ENCODE results near the gene CHST10. TPM values are rescaled to one million over a fixed set of nuclear protein-coding genes. Genes with fewer than 3 reads are reported as not detected.
A peak's percentile ranks its signal among the peaks of the same experiment; 100 is the strongest.

Gene CHST10
- total RNA-seq, 1 experiment from 2014 or later = 24.4 TPM

GRCh38 chr2:100405403-100406119, 11.9 kb downstream of the CHST10 start (continued):
- TF ChIP-seq, protein P1, sequence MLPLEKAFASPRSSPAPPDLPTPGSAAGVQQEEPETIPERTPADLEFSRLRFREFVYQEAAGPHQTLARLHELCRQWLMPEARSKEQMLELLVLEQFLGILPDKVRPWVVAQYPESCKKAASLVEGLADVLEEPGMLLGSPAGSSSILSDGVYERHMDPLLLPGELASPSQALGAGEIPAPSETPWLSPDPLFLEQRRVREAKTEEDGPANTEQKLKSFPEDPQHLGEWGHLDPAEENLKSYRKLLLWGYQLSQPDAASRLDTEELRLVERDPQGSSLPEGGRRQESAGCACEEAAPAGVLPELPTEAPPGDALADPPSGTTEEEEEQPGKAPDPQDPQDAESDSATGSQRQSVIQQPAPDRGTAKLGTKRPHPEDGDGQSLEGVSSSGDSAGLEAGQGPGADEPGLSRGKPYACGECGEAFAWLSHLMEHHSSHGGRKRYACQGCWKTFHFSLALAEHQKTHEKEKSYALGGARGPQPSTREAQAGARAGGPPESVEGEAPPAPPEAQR (CRISPR knock-in tag; IDR thresholded peaks at IDR 0.05) = no peak
- TF ChIP-seq NR2C2 (CRISPR knock-in tag; IDR thresholded peaks at IDR 0.05) (no peak), NFE2L1 (CRISPR knock-in tag; IDR thresholded peaks at IDR 0.05) (no peak), KAT7 (CRISPR knock-in tag; IDR thresholded peaks at IDR 0.05; ENCODE audit: borderline replicate concordance) (no peak), ZNF423 (CRISPR knock-in tag; IDR thresholded peaks at IDR 0.05) (no peak), ZNF232 (CRISPR knock-in tag; IDR thresholded peaks at IDR 0.05) (no peak)

DNA sequence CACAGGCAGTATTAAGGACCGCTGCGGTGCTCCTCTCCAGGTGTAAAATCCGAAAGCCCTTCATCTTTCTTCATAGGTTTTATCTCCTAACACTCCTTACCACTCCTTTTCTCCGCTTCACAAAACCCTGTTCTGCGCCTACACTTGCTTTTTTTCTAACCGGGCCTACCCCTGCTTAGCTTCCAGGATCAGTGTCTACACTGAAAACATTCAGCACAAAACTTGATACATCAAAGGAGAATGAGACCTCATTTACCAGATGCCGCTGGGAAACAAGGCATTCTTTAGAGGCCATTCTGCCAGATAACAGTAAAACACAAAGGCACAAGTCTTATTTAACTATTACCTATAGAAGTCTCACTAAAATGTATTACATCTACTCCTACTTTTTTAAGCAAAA, 13.1 kb downstream of the CHST10 start:
- CTCF ChIA-PET = interaction anchor here (1.5 kb wide), 1 partner anchor 23 kb away, joined by 5 read pairs; no protein-coding TSS in a partner anchor
- no peak overlapping the region for H3K4me3 Mint-ChIP-seq
- ATAC-seq (no peak), DNase-seq (ENCODE audit: low spot score) (no peak)
- H3K27me3 Mint-ChIP-seq (ENCODE audit: low read depth) = no peaks in the 10 kb centered on the region
- H3K36me3 Mint-ChIP-seq = peaks cover 50% of the 10 kb centered on the region
- no peak for TF ChIP-seq CDX4 (CRISPR knock-in tag; IDR thresholded peaks at IDR 0.05; ENCODE audit: borderline replicate concordance)
- no peak for TF ChIP-seq ZNF232 (CRISPR knock-in tag; IDR thresholded peaks at IDR 0.05)
- TF ChIP-seq TEAD4 (CRISPR knock-in tag; IDR thresholded peaks at IDR 0.05) = no peak
- TF ChIP-seq JUN (CRISPR knock-in tag; IDR thresholded peaks at IDR 0.05) = no peak
- no peak for TF ChIP-seq ZNF671 (CRISPR knock-in tag; IDR thresholded peaks at IDR 0.05)
- TF ChIP-seq, protein P2, sequence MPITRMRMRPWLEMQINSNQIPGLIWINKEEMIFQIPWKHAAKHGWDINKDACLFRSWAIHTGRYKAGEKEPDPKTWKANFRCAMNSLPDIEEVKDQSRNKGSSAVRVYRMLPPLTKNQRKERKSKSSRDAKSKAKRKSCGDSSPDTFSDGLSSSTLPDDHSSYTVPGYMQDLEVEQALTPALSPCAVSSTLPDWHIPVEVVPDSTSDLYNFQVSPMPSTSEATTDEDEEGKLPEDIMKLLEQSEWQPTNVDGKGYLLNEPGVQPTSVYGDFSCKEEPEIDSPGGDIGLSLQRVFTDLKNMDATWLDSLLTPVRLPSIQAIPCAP (CRISPR knock-in tag; IDR thresholded peaks at IDR 0.05) = no peak
- TF ChIP-seq, protein P3, sequence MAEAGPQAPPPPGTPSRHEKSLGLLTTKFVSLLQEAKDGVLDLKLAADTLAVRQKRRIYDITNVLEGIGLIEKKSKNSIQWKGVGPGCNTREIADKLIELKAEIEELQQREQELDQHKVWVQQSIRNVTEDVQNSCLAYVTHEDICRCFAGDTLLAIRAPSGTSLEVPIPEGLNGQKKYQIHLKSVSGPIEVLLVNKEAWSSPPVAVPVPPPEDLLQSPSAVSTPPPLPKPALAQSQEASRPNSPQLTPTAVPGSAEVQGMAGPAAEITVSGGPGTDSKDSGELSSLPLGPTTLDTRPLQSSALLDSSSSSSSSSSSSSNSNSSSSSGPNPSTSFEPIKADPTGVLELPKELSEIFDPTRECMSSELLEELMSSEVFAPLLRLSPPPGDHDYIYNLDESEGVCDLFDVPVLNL (CRISPR knock-in tag; IDR thresholded peaks at IDR 0.05; ENCODE audit: borderline replicate concordance, low read depth) = no peak
- TF ChIP-seq HMGXB4 (CRISPR knock-in tag; IDR thresholded peaks at IDR 0.05) = no peak
- TF ChIP-seq ZMAT4 (CRISPR knock-in tag; IDR thresholded peaks at IDR 0.05) = no peak
- no peak for TF ChIP-seq ZNF317 (CRISPR knock-in tag; IDR thresholded peaks at IDR 0.05; ENCODE audit: borderline replicate concordance, low read depth)
- no peak for TF ChIP-seq GABPB1 (CRISPR knock-in tag; IDR thresholded peaks at IDR 0.05)
- no peak for TF ChIP-seq ZNF138 (CRISPR knock-in tag; conservative IDR thresholded peaks at IDR 0.05)
- TF ChIP-seq, protein P4, sequence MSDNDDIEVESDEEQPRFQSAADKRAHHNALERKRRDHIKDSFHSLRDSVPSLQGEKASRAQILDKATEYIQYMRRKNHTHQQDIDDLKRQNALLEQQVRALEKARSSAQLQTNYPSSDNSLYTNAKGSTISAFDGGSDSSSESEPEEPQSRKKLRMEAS (CRISPR knock-in tag; IDR thresholded peaks at IDR 0.05) = no peak
- TF ChIP-seq NFE2L1 (CRISPR knock-in tag; IDR thresholded peaks at IDR 0.05) = no peak
- no peak for TF ChIP-seq JAZF1 (CRISPR knock-in tag; IDR thresholded peaks at IDR 0.05)
- TF ChIP-seq ZNF121 (CRISPR knock-in tag; IDR thresholded peaks at IDR 0.05) = no peak
- no peak for TF ChIP-seq NFATC4 (CRISPR knock-in tag; IDR thresholded peaks at IDR 0.05)
- TF ChIP-seq, protein P5, sequence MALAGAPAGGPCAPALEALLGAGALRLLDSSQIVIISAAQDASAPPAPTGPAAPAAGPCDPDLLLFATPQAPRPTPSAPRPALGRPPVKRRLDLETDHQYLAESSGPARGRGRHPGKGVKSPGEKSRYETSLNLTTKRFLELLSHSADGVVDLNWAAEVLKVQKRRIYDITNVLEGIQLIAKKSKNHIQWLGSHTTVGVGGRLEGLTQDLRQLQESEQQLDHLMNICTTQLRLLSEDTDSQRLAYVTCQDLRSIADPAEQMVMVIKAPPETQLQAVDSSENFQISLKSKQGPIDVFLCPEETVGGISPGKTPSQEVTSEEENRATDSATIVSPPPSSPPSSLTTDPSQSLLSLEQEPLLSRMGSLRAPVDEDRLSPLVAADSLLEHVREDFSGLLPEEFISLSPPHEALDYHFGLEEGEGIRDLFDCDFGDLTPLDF (CRISPR knock-in tag; IDR thresholded peaks at IDR 0.05) = no peak
- TF ChIP-seq, protein P6, sequence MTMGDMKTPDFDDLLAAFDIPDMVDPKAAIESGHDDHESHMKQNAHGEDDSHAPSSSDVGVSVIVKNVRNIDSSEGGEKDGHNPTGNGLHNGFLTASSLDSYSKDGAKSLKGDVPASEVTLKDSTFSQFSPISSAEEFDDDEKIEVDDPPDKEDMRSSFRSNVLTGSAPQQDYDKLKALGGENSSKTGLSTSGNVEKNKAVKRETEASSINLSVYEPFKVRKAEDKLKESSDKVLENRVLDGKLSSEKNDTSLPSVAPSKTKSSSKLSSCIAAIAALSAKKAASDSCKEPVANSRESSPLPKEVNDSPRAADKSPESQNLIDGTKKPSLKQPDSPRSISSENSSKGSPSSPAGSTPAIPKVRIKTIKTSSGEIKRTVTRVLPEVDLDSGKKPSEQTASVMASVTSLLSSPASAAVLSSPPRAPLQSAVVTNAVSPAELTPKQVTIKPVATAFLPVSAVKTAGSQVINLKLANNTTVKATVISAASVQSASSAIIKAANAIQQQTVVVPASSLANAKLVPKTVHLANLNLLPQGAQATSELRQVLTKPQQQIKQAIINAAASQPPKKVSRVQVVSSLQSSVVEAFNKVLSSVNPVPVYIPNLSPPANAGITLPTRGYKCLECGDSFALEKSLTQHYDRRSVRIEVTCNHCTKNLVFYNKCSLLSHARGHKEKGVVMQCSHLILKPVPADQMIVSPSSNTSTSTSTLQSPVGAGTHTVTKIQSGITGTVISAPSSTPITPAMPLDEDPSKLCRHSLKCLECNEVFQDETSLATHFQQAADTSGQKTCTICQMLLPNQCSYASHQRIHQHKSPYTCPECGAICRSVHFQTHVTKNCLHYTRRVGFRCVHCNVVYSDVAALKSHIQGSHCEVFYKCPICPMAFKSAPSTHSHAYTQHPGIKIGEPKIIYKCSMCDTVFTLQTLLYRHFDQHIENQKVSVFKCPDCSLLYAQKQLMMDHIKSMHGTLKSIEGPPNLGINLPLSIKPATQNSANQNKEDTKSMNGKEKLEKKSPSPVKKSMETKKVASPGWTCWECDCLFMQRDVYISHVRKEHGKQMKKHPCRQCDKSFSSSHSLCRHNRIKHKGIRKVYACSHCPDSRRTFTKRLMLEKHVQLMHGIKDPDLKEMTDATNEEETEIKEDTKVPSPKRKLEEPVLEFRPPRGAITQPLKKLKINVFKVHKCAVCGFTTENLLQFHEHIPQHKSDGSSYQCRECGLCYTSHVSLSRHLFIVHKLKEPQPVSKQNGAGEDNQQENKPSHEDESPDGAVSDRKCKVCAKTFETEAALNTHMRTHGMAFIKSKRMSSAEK (CRISPR knock-in tag; IDR thresholded peaks at IDR 0.05; ENCODE audit: borderline replicate concordance) = no peak
- H3K27ac Mint-ChIP-seq = peak overlapping the region; percentile 78; the same call in 1 of the 2 replicates
- POLR2A ChIA-PET = interaction anchor here (0.6 kb wide), 1 partner anchor 581 kb away, joined by 3 read pairs; no protein-coding TSS in a partner anchor
- H3K9me3 Mint-ChIP-seq = no peaks in the 10 kb centered on the region
- peaks cover 23% of the 10 kb centered on the region for H3K4me1 Mint-ChIP-seq

All from WTC11 (cell line).